Tibial artery (tissue), 4 donors: Measurements from ENCODE around the gene TESK2.

Experiments used
- DNase-seq, 2 donors: peaks; one replicate each; pipeline ENCODE4 v3.0.0-alpha.2; 2019
- H3K27ac ChIP-seq, 2 donors: fragments of 200-600 bp; sonication (generic) in 1 of 2; 1 replicate in 1 of 2; 2 replicates in 1 of 2; pipeline ENCODE4 v1.5.1; 2018 to 2019; ENCODE audit warnings: mild to moderate bottlenecking in 1 of 2
- H3K27me3 ChIP-seq, 2 donors: fragments of 200-600 bp; sonication (generic) in 1 of 2; one replicate each; pipeline versions ENCODE4 v1.5.1 to v1.6.0; 2016 to 2019
- H3K36me3 ChIP-seq, 3 donors: fragments of 200-600 bp; sonication (generic) in 2 of 3; one replicate each; pipeline ENCODE4 v1.5.1; 2016 to 2019; ENCODE audit warnings: mild to moderate bottlenecking in 2 of 3
- H3K4me1 ChIP-seq, 4 donors: fragments of 200-600 bp; sonication (generic) in 2 of 4; 1 replicate in 3 of 4; 2 replicates in 1 of 4; pipeline ENCODE4 v1.5.1; 2016 to 2019
- H3K4me3 ChIP-seq, 2 donors: fragments of 200-600 bp; sonication (generic) in 1 of 2; 1 replicate in 1 of 2; 2 replicates in 1 of 2; pipeline ENCODE4 v1.5.1; 2018 to 2019; ENCODE audit warnings: mild to moderate bottlenecking in 2 of 2
- H3K9me3 ChIP-seq, 3 donors: fragments of 200-600 bp; sonication (generic) in 1 of 3; one replicate each; pipeline ENCODE4 v1.5.1; 2016 to 2019
- intact Hi-C: fragments of 100-400 bp; cut with DNase I; formaldehyde crosslinking; loops from one replicate; pipeline ENCODE4 v1.15.0; 2023; ENCODE audit warnings: low total_unique reads
- TF ChIP-seq, protein P1 (sequence below), 2 experiments: fragments of 200-600 bp in 1 of 2; fragments of 450-650 bp in 1 of 2; IDR thresholded peaks; one replicate each; pipeline ENCODE4 v1.5.1; 2017 to 2019; ENCODE audit warnings: antibody characterized with exemption in 2 of 2, mild to moderate bottlenecking in 1 of 2, moderate library complexity in 1 of 2

TESK2 gene, protein sequence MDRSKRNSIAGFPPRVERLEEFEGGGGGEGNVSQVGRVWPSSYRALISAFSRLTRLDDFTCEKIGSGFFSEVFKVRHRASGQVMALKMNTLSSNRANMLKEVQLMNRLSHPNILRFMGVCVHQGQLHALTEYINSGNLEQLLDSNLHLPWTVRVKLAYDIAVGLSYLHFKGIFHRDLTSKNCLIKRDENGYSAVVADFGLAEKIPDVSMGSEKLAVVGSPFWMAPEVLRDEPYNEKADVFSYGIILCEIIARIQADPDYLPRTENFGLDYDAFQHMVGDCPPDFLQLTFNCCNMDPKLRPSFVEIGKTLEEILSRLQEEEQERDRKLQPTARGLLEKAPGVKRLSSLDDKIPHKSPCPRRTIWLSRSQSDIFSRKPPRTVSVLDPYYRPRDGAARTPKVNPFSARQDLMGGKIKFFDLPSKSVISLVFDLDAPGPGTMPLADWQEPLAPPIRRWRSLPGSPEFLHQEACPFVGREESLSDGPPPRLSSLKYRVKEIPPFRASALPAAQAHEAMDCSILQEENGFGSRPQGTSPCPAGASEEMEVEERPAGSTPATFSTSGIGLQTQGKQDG

DNA sequence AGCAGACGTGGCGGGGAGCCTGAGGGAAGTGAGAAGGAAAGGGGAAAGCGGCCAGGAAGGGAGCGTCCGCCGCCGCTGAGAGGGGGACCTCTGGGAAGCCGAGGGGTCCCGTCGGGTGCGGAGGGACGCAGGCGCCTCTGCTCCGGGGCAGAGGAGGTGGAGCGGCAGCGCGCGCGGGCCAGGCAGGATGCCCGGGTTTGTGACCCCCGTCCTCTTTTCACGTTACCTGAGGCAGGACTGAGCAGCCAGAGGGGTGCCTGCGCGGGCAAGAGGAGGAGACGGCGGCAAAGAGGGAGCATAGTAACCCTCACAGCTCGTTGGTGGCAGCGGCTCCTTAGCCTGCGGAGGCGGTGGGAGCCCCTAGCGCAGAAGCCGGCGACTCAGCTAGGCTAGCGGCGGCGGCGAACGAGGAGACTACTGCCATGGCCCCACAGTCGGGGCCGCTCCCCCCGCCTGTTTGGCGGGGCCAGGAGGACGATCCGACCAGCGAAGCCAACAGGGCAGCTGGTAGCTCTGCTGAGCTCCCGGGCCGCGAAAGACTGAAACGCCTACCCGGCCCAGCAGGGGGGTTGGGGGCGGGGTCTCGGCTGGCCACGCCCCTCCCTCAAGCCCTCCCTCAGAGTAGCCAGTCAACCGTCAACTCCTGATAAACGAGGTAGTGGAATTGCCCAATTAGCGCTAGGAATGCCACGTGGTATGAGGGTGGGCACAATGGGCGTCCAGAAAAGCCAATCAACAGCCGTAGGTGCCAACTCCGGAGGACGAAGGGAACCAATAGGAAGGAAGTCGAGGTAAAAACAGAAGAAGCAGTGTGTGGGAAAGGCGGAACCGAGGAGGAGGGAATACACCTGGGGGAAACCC is at the start of gene TESK2:
Gene TESK2, minus strand, starts transcription at position 538 of the 861 bp plus-strand sequence. CDS start 33,378 bp downstream, outside the sequence.
- intact Hi-C loops, result no loop called here
- H3K27ac ChIP-seq, result peak within 1 kb of the TSS; percentile 79 to 85
- H3K4me3 ChIP-seq, result peak within 1 kb of the TSS; percentile 76 to 94
- peak; percentile 98 to 99 for DNase-seq
- no peaks in the 10 kb centered on the region for H3K9me3 ChIP-seq
- H3K27me3 ChIP-seq, result no peaks in the 10 kb centered on the region
- H3K4me1 ChIP-seq, result peaks cover 0 to 16% (median 7%) of the 10 kb centered on the region in 4 donors
- H3K36me3 ChIP-seq, result no peaks in the 10 kb centered on the region
- TF ChIP-seq, protein P1, sequence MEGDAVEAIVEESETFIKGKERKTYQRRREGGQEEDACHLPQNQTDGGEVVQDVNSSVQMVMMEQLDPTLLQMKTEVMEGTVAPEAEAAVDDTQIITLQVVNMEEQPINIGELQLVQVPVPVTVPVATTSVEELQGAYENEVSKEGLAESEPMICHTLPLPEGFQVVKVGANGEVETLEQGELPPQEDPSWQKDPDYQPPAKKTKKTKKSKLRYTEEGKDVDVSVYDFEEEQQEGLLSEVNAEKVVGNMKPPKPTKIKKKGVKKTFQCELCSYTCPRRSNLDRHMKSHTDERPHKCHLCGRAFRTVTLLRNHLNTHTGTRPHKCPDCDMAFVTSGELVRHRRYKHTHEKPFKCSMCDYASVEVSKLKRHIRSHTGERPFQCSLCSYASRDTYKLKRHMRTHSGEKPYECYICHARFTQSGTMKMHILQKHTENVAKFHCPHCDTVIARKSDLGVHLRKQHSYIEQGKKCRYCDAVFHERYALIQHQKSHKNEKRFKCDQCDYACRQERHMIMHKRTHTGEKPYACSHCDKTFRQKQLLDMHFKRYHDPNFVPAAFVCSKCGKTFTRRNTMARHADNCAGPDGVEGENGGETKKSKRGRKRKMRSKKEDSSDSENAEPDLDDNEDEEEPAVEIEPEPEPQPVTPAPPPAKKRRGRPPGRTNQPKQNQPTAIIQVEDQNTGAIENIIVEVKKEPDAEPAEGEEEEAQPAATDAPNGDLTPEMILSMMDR (IDR thresholded peaks at IDR 0.05), result peak; percentile 6 to 54

DNA sequence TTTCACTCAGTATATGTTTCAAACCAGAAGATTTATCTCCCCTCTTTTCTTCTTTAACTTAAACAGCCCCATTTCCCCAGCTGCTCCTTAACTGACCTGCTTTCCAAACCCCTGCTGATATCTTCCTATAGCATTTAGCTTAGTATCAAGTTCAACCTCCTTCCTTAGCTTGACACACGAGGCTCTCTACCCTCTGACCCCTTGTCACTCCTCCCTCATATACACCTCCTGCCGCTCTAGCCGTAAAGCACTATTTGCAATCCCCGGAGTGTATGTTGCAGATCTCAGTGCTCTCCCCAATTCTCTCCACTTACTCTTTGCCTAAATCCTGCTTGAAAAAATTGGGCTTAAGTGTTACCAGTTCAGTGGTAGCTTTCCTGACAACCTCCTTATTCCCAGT is 45.9 kb upstream of the TESK2 start:
- intact Hi-C loops, result no loop called here
- Histone ChIP-seq H3K27me3 (no peaks in the 10 kb centered on the region), H3K27ac (no peak overlapping the region), H3K4me3 (no peak overlapping the region), H3K36me3 (no peaks in the 10 kb centered on the region), H3K9me3 (no peaks in the 10 kb centered on the region), H3K4me1 (no peaks in the 10 kb centered on the region)
- DNase-seq, result no peak
- TF ChIP-seq, protein P1 (IDR thresholded peaks at IDR 0.05), result no peak

DNA sequence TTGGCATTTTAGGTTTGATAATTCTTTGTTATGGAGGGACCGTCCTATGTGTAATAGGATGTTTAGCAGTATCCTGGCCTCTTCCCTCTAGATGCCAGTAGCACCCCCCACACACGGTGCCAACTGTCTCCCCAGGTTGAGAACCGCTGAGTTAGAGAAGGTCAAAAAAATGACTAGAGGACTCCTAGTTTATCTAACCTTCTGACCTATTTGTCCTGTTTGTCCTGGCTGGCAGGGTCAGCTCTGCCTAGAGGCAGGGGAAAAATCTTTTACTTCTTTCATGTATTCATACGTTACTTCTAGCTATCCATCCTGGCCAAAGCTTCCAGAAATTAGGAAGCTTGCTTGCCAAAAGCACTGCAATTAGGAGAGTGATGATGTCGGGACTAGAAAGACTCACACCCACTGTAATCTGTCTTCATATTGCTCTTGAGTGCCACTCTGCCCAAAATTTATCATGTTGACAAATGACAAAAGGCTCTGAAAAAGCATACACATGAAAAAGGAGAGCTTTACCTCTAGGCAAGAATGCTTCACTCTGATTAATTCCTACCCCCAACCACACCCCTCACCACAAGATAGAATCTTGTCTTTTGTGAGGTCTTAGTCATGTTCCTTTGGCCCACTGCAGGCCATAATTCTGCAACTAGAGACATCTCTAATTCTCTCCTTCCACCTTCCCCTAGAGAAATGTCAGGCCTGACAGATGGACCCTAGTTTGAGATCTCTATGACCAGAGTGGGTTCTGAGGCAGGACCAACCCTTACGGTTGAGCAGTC is 45.2 kb upstream of the TESK2 start:
- H3K9me3 ChIP-seq, result no peaks in the 10 kb centered on the region
- no peaks in the 10 kb centered on the region for H3K4me1 ChIP-seq

DNA sequence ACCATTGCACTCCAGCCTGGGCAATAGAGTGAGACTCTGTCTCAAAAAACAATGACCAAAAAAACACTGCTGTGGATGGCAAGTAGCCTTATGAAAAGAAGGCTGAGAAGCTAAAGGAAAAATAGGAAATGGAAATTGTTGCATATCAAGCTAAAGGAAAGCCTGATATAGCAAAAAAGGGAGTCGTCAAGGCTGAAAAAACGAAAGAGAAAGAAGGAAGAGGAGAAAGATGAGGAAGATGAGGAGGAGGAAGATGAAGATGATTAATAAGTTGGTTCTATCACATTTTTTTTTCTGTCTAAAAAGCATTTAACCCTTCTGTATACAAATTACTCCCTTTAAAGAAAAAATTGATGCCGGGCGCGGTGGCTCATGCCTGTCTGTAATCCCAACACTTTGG is 40.9 kb upstream of the TESK2 start:
- intact Hi-C loops, result no loop called here
- Histone ChIP-seq H3K36me3 (no peaks in the 10 kb centered on the region), H3K27ac (no peak overlapping the region), H3K4me1 (no peaks in the 10 kb centered on the region), H3K9me3 (no peaks in the 10 kb centered on the region), H3K4me3 (no peak overlapping the region), H3K27me3 (no peaks in the 10 kb centered on the region)
- TF ChIP-seq, protein P1 (IDR thresholded peaks at IDR 0.05), result no peak
- no peak for DNase-seq

More for the DNA sequence above, 45.2 kb upstream of the TESK2 start:
- TF ChIP-seq, protein P1 (IDR thresholded peaks at IDR 0.05), result no peak
- Histone ChIP-seq H3K27me3 (no peaks in the 10 kb centered on the region), H3K4me3 (no peak overlapping the region), H3K36me3 (no peaks in the 10 kb centered on the region), H3K27ac (no peak overlapping the region)
- intact Hi-C loops, result no loop called here
- no peak for DNase-seq

- H3K9me3 ChIP-seq, result no peaks in the 10 kb centered on the region
- TF ChIP-seq, protein P1 (IDR thresholded peaks at IDR 0.05), result no peak
- intact Hi-C loops, result no loop called here
- H3K4me1 ChIP-seq, result no peaks in the 10 kb centered on the region
- H3K4me3 ChIP-seq, result no peak overlapping the region
- no peaks in the 10 kb centered on the region for H3K27me3 ChIP-seq
- H3K27ac ChIP-seq, result no peak overlapping the region
- no peak for DNase-seq
- no peaks in the 10 kb centered on the region for H3K36me3 ChIP-seq
These were observed 39.7 kb upstream of the TESK2 start for GRCh38 chr1:45530632-45531135.
